HG03103 (cell line): ENCODE results near the gene ATR.
"Not testable (repeated sequence)": the region's sequence is repeated elsewhere in the genome, so short reads cannot be mapped to it uniquely, and the experiment has no call there.

ENCODE experiments used
- ATAC-seq: cut with Tn5 transposase; IDR thresholded peaks from one replicate; pipeline ENCODE4 v1.9.1; 2021; ENCODE audit warnings: low read depth; ENCODE audit not compliant: unreplicated experiment

Gene ATR

DNA sequence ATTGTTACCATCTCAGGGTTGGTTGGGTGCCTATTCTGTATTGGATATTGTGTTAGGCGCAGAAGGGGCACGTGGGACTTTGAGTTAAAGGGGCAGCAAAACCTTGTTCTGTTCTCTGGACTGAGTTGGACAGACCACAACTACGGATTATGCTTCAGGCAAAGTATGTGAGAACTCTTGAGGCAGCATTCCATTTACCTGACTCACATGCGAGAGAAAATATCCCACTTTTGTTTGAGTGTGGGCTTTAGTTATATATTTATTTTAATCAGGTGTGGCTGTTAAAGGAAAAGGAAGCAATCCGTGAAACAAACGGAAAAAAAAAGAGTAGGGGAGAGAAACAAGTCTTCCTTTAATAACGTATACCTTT lies 17.0 kb upstream of the ATR start:
- ATAC-seq = no peak

DNA sequence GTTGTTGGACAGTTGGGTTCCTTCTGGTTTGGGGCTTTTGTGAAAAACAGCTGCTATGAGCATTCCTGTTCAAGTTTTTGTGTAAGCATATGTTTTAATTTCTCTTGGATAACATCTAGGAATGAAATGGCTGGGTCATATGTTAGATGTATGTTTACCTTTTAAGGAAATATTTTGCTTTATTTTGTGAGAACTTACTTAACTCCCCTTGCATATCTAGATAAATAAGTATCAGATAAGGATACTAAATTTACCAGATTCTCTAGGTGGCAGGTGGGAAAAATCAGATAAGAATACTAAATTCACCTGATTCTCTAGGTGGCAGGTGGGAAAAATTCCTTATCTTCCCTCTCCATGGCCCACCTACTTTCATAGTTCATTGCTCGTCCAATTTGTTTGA lies 16.6 kb upstream of the ATR start:
- no peak for ATAC-seq

GRCh38 chr3:142592268-142592667 lies 13.7 kb upstream of the ATR start:
- ATAC-seq = not testable (repeated sequence)

- no peak for ATAC-seq
These were observed 10.2 kb upstream of the ATR start for GRCh38 chr3:142588703-142589102.

DNA sequence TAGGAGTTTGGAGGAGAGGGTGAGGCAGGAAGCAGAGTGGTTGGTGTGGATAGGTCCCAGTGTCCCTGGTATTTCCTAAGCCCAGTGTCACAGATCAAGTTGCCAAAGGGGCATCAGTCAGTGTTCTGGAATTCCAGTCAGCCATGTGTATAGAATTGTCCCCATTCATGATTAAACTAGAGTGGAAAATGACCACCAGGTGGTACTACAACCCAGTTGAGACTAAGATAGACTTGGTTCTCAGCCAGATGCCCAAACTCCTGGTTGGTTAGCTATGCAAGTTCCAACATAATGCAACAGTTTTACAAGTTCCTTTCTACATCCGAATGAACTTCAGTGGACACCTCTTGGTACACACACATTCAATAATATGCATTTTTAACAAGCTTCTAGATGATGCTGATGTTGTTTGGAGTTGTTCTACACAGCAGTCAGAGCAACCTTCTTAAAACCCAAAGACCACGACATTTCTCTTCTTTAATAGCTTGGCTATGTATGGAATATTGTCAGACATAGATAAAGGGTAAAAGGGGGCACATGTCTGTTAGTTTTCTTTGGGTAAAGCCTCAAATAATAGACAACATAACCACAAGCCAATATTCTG lies 8.4 kb upstream of the ATR start:
- ATAC-seq = no peak

GRCh38 chr3:142581070-142581469 lies 2.5 kb upstream of the ATR start:
- ATAC-seq = not testable (repeated sequence)

- no peak for ATAC-seq
These were observed 1.5 kb upstream of the ATR start for GRCh38 chr3:142580061-142580423.

- ATAC-seq = no peak
These were observed 721 bp downstream of the ATR start for GRCh38 chr3:142577696-142578328.

GRCh38 chr3:142576792-142577191 lies 1.7 kb downstream of the ATR start:
- no peak for ATAC-seq

DNA sequence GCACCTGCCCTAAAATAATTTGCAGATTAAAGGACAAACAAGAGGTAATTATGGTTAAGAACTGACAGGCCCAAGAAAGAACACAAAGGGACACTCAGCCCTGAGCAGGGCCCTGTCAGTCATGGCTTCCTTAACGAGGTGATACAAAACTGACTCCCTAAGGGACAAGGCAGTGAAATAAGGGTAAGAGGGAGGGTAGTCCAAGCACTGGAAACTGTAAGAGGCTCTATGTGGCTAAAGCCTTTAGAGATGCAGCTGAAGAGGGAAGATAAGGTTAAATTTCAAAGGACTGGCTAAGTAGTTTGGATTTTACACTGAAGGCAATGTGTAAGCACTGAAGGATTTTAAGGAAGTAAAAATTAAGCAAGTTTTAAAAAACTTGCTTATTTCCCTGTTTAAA lies 3.9 kb downstream of the ATR start:
- ATAC-seq = no peak

DNA sequence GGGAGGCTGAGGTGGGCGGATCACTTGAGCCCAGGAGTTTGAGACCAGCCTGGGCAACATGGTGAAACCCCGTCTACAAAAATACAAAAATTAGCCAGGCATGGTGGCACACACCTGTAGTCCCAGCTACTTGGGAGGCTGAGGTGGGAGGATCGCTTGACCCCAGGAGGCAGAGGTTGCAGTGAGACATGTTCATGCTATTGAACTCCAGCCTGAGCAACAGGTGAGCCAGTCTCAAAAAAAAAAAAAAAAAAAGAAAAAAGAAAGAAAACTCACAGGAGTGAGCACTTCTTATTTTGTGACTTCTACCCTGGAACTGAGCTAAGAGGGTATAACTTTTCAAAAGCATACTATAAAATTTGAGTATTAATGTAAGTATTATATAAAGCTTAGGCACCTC lies 4.3 kb downstream of the ATR start:
- not testable (repeated sequence) for ATAC-seq

DNA sequence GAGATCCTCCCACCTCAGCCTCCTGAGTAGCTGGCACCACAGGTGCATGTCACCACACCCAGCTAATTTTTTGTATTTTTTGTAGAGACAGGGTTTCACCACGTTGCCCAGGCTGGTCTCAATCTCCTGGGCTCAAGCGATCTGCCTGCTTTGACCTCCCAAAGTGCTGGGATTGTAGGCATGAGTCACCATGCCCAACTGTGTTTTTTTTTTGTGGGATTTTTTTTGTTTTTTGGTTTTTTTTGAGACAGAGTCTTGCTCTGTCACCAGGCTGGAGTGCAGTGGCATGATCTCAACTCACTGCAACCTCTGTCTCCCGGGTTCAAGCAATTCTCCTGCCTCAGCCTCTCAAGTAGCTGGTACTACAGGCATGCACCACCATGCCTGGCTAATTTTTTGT lies 9.1 kb downstream of the ATR start:
- ATAC-seq = not testable (repeated sequence)

DNA sequence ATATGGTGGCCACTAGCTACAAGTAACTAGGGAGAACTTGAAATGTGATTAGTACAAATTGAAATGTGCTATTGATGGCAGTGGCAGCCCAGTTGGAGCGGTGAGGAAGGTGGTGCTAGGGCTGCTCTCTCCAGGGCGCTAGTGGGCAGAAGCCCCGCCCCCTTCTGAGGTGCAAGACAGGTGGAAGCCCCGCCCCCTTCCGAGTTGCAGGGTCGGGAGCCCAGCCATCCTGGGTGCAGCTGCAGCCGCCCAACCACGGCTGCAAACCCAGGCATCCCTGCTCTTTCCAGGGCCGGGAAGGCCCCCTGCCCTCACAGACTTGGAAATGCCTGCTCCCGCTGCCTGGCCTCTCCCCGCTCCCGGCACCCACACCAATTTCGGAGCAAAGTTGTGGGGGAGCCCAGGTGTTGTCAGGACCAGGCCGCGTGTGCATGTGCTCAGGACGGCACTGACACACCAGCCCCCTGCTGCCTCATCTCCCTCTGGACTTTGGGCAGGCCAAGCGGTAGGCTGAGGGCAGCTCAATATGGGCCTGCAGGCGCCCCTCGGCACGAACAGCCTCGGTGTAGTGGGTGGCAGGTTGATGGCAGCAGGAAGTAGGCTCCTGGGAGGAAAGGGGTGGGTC lies 10.0 kb downstream of the ATR start:
- no peak for ATAC-seq

DNA sequence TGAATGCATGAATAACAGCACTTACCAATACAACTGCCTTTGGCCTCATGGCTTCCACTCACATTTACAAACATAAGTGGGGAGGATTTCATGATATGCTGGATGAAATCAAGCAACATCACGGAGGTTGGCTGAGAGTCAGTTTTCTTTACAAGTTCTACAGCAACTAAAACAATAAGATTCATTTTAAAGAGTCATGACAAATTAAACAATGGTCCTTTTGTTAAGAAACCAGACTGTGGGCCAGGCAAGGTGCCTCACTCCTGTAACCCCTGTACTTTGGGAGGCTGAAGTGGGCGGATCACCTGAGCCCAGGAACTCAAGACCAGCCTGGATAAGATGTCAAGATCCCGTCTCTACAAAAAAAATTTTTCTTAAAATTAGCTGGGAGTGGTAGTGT lies 12.4 kb downstream of the ATR start:
- ATAC-seq = no peak

- no peak for ATAC-seq
These were observed 15.0 kb downstream of the ATR start for GRCh38 chr3:142563496-142563997.

DNA sequence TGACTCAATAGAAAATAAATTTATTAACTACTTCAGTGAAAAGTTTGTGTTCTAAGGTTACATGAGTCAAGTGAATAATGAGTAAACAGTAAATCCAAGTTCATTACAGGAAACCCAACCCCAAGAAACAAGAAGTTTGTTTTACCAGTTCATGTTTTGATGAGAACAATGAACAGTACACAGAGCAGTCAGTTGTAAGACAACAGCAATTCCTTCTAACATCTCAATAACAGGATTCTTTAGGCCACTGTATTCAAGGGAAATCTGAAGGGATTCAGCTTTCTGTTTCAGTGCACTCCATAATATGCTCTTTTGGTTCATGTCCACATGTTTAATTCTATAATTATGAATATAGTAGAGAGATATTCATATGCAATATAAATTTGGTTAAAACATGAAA lies 18.4 kb downstream of the ATR start:
- ATAC-seq = no peak

DNA sequence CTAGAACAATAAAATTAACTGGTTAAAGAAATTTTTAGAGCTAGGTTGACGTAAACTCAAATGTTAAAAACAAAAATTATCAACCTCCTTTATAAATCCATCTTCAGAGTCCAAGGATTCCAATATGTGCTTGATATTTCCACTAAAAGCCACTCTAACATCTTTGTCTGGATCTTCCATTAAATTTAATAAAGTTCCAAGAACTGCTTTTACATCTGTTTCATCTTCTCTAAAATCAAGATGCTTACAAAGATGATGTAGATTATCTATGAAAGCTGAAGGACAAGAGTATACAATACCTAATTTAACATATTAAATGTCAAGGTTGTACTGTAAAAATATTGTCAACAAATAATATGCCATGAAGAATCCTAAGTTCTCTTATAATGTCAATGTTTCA lies 24.8 kb downstream of the ATR start:
- no peak for ATAC-seq

DNA sequence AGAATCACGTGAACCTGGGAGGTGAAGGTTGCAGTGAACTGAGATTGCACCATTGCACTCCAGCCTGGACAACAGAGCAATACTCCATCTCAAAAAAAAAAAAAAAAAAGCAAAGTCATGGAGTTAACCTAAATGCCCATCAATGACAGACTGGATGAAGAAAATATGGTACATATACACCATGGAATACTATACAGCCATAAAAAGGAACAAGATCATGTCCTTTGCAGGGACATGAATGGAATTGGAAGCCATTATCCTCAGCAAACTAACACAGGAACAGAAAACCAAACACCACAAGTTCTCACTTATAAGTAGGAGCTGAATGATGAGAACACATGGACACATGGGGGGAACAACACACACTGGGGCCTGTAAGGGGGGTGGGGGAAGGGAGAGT lies 26.0 kb downstream of the ATR start:
- not testable (repeated sequence) for ATAC-seq

GRCh38 chr3:142549986-142550385 lies 28.5 kb downstream of the ATR start:
- no peak for ATAC-seq

DNA sequence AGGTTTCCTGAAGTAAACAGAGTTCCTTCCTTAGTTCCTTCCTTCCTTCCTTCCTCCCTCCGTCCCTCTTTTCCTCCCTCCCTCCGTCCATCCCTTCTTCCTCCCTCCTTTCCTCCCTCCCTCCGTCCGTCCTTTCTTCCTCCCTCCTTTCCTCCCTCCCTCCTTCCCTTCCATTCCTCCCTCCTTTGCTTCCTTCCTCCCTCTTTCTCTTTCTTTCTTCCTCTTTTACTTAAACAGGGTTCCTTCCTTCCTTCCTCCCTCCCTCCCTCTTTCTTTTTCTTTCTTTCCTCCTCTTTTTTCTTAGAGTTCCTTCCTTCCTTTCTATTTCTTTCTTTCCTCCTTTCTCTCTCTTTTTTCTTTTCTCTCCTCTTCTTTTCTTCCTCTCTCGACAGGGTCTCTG lies 35.2 kb downstream of the ATR start:
- no peak for ATAC-seq

- ATAC-seq = no peak
These were observed 36.5 kb downstream of the ATR start for GRCh38 chr3:142542054-142542453.

DNA sequence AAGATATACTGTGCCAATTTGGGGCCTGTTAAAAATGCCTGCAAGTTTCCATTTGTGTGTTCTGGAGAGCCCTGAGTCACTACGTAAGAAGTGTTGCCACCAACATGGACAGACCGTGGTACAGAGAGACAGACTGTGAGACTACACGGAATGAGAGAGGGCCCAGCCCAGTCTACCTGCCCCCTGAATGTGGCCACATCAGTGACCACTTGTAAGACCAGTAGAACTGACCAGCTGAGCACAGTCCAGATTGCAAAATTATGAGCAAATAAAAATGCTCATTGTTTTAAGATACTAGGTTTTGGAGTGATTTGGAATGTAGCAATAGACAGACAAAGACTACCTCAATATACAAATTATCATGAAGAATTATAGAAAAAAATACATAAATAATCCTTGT lies 42.0 kb downstream of the ATR start:
- ATAC-seq = no peak
